ENCODE data around the gene UBE2J1. TPM values are rescaled to one million over a fixed set of nuclear protein-coding genes. Genes with fewer than 3 reads are reported as not detected.

The UBE2J1 gene
- total RNA-seq, 1 donor from 2014 or later: 46.9 TPM

DNA sequence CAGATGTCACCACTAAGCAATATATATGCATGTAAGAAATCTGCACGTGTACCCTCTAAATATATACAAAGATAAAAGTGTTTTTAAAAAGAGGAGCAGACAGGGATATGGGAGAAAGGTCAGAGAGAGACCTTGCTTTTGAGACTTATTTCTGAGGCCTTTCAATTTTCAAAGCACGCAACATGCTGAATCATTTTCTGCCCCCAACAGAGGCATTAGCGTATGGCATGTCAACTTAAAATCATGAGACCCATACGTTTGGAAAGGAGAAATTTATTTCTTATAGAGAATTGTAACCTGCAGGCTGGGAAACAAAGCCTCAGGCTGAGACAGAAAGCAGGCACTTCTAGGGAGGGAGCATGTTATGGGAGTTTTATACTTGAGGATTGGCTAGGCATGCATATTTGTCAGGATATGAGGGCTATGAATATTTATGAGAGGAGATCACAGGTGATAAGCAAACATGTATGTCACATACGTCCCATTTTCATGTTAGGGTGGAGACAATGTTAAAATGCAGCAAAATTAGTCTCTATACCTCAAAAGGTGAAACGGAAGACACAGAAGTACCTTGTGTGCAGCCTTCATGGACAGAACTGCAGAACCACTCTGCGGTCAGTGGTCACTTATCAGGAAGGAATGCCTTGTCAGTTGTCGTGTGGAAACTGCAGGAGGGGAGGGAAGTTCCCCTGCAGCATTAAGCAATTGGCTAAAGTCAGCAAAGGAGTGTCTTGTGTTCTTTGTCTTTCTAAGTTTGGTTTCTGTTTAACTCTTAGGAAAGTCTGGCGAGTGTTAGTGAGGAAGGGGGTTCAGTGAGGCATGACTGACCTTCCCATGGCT is 31.2 kb downstream of the UBE2J1 start:
- no peak for TF ChIP-seq CTCF (IDR thresholded peaks at IDR 0.05)
- H3K27me3 ChIP-seq (ENCODE audit: low read depth): no peaks in the 10 kb centered on the region
- intact Hi-C loops (cut with DNase I): no loop called here
- peak; percentile 83 to 93 for ATAC-seq
- H3K4me1 ChIP-seq: peaks cover 7% of the 10 kb centered on the region
- no peaks in the 10 kb centered on the region for H3K9me3 ChIP-seq
- peaks cover 6% of the 10 kb centered on the region for H3K36me3 ChIP-seq
- H3K27ac ChIP-seq: no peak overlapping the region
- peak; percentile 61 for DNase-seq
- no peak overlapping the region for H3K4me3 ChIP-seq

- no peak for TF ChIP-seq CTCF (IDR thresholded peaks at IDR 0.05)
- Histone ChIP-seq H3K36me3 (no peaks in the 10 kb centered on the region), H3K4me1 (peaks cover 7% of the 10 kb centered on the region), H3K9me3 (no peaks in the 10 kb centered on the region), H3K27ac (no peak overlapping the region), H3K4me3 (no peak overlapping the region), H3K27me3 (ENCODE audit: low read depth) (no peaks in the 10 kb centered on the region)
- no peak for DNase-seq
- intact Hi-C loops (cut with DNase I): no loop called here
- ATAC-seq: no peak
Measured at GRCh38 chr6:89320012-89320559, 32.4 kb downstream of the UBE2J1 start.

DNA sequence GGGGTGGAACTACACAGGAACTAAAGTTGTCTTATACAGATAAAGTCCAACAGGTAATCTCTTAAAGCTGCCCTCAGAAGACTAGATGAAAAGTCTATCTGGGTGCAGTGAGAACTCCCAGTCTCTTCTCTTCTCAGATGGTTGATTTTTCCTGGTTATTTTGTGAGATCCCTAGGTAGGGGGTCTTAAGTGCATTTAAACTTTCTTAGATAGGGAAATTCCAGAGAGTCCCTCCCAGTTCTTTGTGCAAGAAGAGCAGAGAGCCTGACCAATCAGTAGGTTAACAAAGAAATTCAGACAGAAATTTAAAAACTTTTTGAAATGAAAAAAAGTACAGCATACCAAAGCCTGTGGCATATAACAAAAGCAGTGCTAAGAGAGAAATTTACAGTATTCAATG is 35.5 kb downstream of the UBE2J1 start:
- Histone ChIP-seq H3K27ac (no peak overlapping the region), H3K27me3 (ENCODE audit: low read depth) (no peaks in the 10 kb centered on the region), H3K4me1 (peaks cover 24% of the 10 kb centered on the region), H3K9me3 (no peaks in the 10 kb centered on the region), H3K36me3 (no peaks in the 10 kb centered on the region), H3K4me3 (no peak overlapping the region)
- intact Hi-C loops (cut with DNase I): no loop called here
- DNase-seq: no peak
- no peak for TF ChIP-seq CTCF (IDR thresholded peaks at IDR 0.05)
- no peak for ATAC-seq

GRCh38 chr6:89315249-89315885 is 37.2 kb downstream of the UBE2J1 start, which contains the start of gene GABRR2:
Gene GABRR2 (minus strand): TSS chr6:89315299. CDS start chr6:89315165, 134 bp downstream.
- peaks cover 25% of the 10 kb centered on the region for H3K4me1 ChIP-seq
- no peak for TF ChIP-seq CTCF (IDR thresholded peaks at IDR 0.05)
- intact Hi-C loops (cut with DNase I): no loop called here
- H3K36me3 ChIP-seq: no peaks in the 10 kb centered on the region
- no peak within 1 kb of the TSS for H3K27ac ChIP-seq
- H3K4me3 ChIP-seq: no peak within 1 kb of the TSS
- no peaks in the 10 kb centered on the region for H3K27me3 ChIP-seq (ENCODE audit: low read depth)
- ATAC-seq (no peak), DNase-seq (no peak)
- H3K9me3 ChIP-seq: no peaks in the 10 kb centered on the region

- ATAC-seq (no peak), DNase-seq (no peak)
- Histone ChIP-seq H3K27me3 (ENCODE audit: low read depth) (no peaks in the 10 kb centered on the region), H3K27ac (no peak overlapping the region), H3K4me3 (no peak overlapping the region), H3K9me3 (no peaks in the 10 kb centered on the region), H3K4me1 (peaks cover 25% of the 10 kb centered on the region), H3K36me3 (no peaks in the 10 kb centered on the region)
- intact Hi-C loops (cut with DNase I): no loop called here
- TF ChIP-seq CTCF (IDR thresholded peaks at IDR 0.05): no peak
Measured at GRCh38 chr6:89314692-89315091, 37.8 kb downstream of the UBE2J1 start.
